ENCODE measurements around the gene FXYD1.
"Not testable (repeated sequence)": the region's sequence is repeated elsewhere in the genome, so short reads cannot be mapped to it uniquely, and the experiment has no call there.

DNA sequence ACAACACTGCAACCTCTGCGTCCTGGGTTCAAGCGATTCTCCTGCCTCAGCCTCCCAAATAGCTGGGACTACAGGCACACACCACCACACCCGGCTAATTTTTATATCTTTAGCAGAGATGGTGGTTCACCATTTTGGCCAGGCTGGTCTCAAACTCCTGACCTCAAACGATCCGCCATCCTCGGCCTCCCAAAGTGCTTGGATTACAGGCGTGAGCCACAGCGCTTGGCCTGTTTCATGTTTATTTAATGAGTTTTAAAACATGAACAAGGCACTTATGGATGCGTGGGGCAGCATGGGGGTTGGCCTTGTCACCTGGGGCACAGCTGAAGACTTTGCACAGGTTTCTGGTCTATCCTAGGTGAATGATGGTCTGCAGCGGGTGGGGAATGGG lies 14.5 kb downstream of the FXYD1 start:
- TF ChIP-seq, protein P1, sequence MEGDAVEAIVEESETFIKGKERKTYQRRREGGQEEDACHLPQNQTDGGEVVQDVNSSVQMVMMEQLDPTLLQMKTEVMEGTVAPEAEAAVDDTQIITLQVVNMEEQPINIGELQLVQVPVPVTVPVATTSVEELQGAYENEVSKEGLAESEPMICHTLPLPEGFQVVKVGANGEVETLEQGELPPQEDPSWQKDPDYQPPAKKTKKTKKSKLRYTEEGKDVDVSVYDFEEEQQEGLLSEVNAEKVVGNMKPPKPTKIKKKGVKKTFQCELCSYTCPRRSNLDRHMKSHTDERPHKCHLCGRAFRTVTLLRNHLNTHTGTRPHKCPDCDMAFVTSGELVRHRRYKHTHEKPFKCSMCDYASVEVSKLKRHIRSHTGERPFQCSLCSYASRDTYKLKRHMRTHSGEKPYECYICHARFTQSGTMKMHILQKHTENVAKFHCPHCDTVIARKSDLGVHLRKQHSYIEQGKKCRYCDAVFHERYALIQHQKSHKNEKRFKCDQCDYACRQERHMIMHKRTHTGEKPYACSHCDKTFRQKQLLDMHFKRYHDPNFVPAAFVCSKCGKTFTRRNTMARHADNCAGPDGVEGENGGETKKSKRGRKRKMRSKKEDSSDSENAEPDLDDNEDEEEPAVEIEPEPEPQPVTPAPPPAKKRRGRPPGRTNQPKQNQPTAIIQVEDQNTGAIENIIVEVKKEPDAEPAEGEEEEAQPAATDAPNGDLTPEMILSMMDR (IDR thresholded peaks at IDR 0.05), result not testable (repeated sequence)
- not testable (repeated sequence) for TF ChIP-seq POLR2A (IDR thresholded peaks at IDR 0.05)
